HCT116 (cell line): ENCODE measurements around the gene FAM210B. TPM values are rescaled to one million over a fixed set of nuclear protein-coding genes. Genes with fewer than 3 reads are reported as not detected.

Experiments
- ATAC-seq: fragments of 200-7000 bp; cut with Tn5 transposase; 2 replicates; pipeline ENCODE4 v1.9.1; 2020; ENCODE audit warnings: mild to moderate bottlenecking, moderate library complexity
- Bru-seq: library from RNA; stranded (reverse); fragments of 400-500 nt; gene quantifications from one replicate; lab custom pipeline; 2021; lab: Mats Ljungman, UMichigan
- BruChase-seq, 2 experiments: library from RNA; stranded (reverse); fragments of 400-500 nt; gene quantifications; one replicate each; lab custom pipeline; 2021; lab: Mats Ljungman, UMichigan
- BruUV-seq: library from RNA; stranded (reverse); fragments of 400-500 nt; replicated peaks from 2 replicates; lab custom pipeline; 2021; lab: Mats Ljungman, UMichigan
- CTCF ChIA-PET: fragments of 300-600 bp; sonication (Branson Sonifier 250); formaldehyde crosslinking; loops from one replicate; lab custom pipeline; 2021; ENCODE audit warnings: antibody characterized with exemption; lab: Charles Lee
- POLR2A ChIA-PET: fragments of 300-600, 350-600 bp; sonication (Branson Sonifier 250); formaldehyde crosslinking; loops from one replicate; lab custom pipeline; 2021; ENCODE audit warnings: antibody characterized with exemption; lab: Charles Lee
- RAD21 ChIA-PET, 2 experiments: fragments of 300-600 bp; sonication (Branson Sonifier 250); formaldehyde crosslinking; loops; one replicate each; lab custom pipeline; 2023; ENCODE audit warnings: low total read pairs in 2 of 2; ENCODE audit not compliant: uncharacterized antibody in 2 of 2, unreplicated experiment in 2 of 2, low non-redundant PET in 1 of 2; lab: Charles Lee
- DNase-seq: peaks from one replicate; pipeline ENCODE4 v3.0.0-alpha.2; 2010; ENCODE audit warnings: low read depth, low spot score
- H2AFZ ChIP-seq: fragments of 200-600 bp; shearing (Covaris generic), sonication (generic); 2 replicates; pipeline ENCODE4 v1.6.1; 2017; ENCODE audit warnings: low read depth, mixed run types, mixed read lengths, antibody characterized with exemption, low read length; ENCODE audit not compliant: poor library complexity, severe bottlenecking
- H3K27ac ChIP-seq: 2 replicates; pipeline ENCODE4 v1.5.1; 2012; ENCODE audit warnings: low read depth, low read length
- H3K27me3 ChIP-seq: fragments of 200-600 bp; sonication (generic); 2 replicates; pipeline ENCODE4 v1.6.1; 2016; ENCODE audit warnings: mixed run types, low read length, mixed read lengths; ENCODE audit not compliant: insufficient read depth
- H3K36me3 ChIP-seq, 2 experiments: fragments of 200-500 bp in 1 of 2; fragments of 200-600 bp in 1 of 2; sonication (Bioruptor generic) in 1 of 2; sonication (generic) in 1 of 2; 2 replicates each; pipeline versions ENCODE4 v1.5.1 to v1.6.1; 2014 to 2016; ENCODE audit warnings: low read length in 2 of 2, inconsistent platforms in 1 of 2, mixed read lengths in 1 of 2, mixed run types in 1 of 2; ENCODE audit not compliant: insufficient read depth in 2 of 2, control insufficient read depth in 1 of 2
- H3K4me1 ChIP-seq, 2 experiments: fragments of 200-600 bp in 1 of 2; sonication (generic) in 1 of 2; 2 replicates each; pipeline versions ENCODE4 v1.5.1 to v1.6.1; 2012 to 2017; ENCODE audit warnings: low read length in 2 of 2, inconsistent platforms in 1 of 2, mild to moderate bottlenecking in 1 of 2, mixed read lengths in 1 of 2, mixed run types in 1 of 2, moderate library complexity in 1 of 2; ENCODE audit not compliant: insufficient read depth in 2 of 2, control insufficient read depth in 1 of 2
- H3K4me2 ChIP-seq: fragments of 200-600 bp; sonication (generic); 2 replicates; pipeline ENCODE4 v1.6.1; 2017; ENCODE audit warnings: mixed run types, low read length, mixed read lengths
- H3K4me3 ChIP-seq, 2 experiments: fragments of 200-600 bp in 1 of 2; sonication (generic) in 1 of 2; replicated peaks in 1 of 2; 2 replicates each; pipeline ENCODE4 v1.5.1; 2011 to 2016; ENCODE audit warnings: low read length in 2 of 2, control low read depth in 1 of 2, low read depth in 1 of 2, mild to moderate bottlenecking in 1 of 2, mixed read lengths in 1 of 2, mixed run types in 1 of 2
- H3K79me2 ChIP-seq: fragments of 200-600 bp; sonication (generic); 2 replicates; pipeline ENCODE4 v1.6.1; 2017; ENCODE audit warnings: mild to moderate bottlenecking, mixed run types, low read length, moderate library complexity, mixed read lengths; ENCODE audit not compliant: insufficient read depth
- H3K9ac ChIP-seq: fragments of 200-600 bp; sonication (generic); 2 replicates; pipeline ENCODE4 v1.6.1; 2016; ENCODE audit warnings: low read length, mixed read lengths
- H3K9me2 ChIP-seq: fragments of 200-600 bp; sonication (generic), shearing (Covaris generic); 2 replicates; pipeline ENCODE4 v1.6.1; 2017; ENCODE audit warnings: mixed run types, mild to moderate bottlenecking, moderate library complexity; ENCODE audit not compliant: insufficient read depth
- H3K9me3 ChIP-seq, 2 experiments: fragments of 200-500 bp in 1 of 2; fragments of 200-600 bp in 1 of 2; sonication (Bioruptor generic) in 1 of 2; sonication (generic) in 1 of 2; 2 replicates each; pipeline ENCODE4 v1.6.1; 2014 to 2017; ENCODE audit warnings: low read length in 2 of 2, mixed read lengths in 2 of 2, inconsistent platforms in 1 of 2, low read depth in 1 of 2, mild to moderate bottlenecking in 1 of 2, mixed run types in 1 of 2, moderate library complexity in 1 of 2; ENCODE audit not compliant: control insufficient read depth in 1 of 2, insufficient read depth in 1 of 2
- H4K20me1 ChIP-seq: fragments of 200-600 bp; sonication (generic), shearing (Covaris generic); 2 replicates; pipeline ENCODE4 v1.6.1; 2017; ENCODE audit warnings: mixed run types, mild to moderate bottlenecking, moderate library complexity; ENCODE audit not compliant: insufficient read depth
- CEBPB ChIP-seq: IDR thresholded peaks from 2 replicates; pipeline ENCODE4 v1.6.1; 2012; ENCODE audit warnings: low read depth
- EGR1 ChIP-seq: IDR thresholded peaks from 2 replicates; pipeline ENCODE4 v1.6.1; 2012; ENCODE audit warnings: low read depth
- ELF1 ChIP-seq: IDR thresholded peaks from 2 replicates; pipeline ENCODE4 v1.6.1; 2012; ENCODE audit warnings: low read depth, borderline replicate concordance
- EZH2phosphoT487 ChIP-seq: fragments of 200-600 bp; IDR thresholded peaks from 2 replicates; pipeline ENCODE4 v1.6.1; 2018; ENCODE audit warnings: antibody characterized with exemption, borderline replicate concordance
- POLR2AphosphoS5 ChIP-seq: IDR thresholded peaks from 2 replicates; pipeline ENCODE4 v1.6.1; 2011; ENCODE audit warnings: mild to moderate bottlenecking, low read depth, low read length, moderate library complexity
- RAD21 ChIP-seq: IDR thresholded peaks from 2 replicates; pipeline ENCODE4 v1.6.1; 2012; ENCODE audit warnings: low read depth, mild to moderate bottlenecking
- REST ChIP-seq: IDR thresholded peaks from 2 replicates; pipeline ENCODE4 v1.6.1; 2012; ENCODE audit warnings: low read depth
- SP1 ChIP-seq: IDR thresholded peaks from 2 replicates; pipeline ENCODE4 v1.6.1; 2012; ENCODE audit warnings: low read depth
- SRF ChIP-seq: IDR thresholded peaks from 2 replicates; pipeline ENCODE4 v1.6.1; 2012; ENCODE audit warnings: low read depth
- TCF7L2 ChIP-seq: IDR thresholded peaks from 2 replicates; pipeline ENCODE4 v1.7.0; 2011; ENCODE audit warnings: borderline replicate concordance, inconsistent platforms; ENCODE audit not compliant: insufficient read depth, insufficient read length; ENCODE audit errors: extremely low read depth
- YY1 ChIP-seq: IDR thresholded peaks from 2 replicates; pipeline ENCODE4 v1.6.1; 2011; ENCODE audit warnings: low read length, low read depth, moderate library complexity, mild to moderate bottlenecking; ENCODE audit not compliant: insufficient replicate concordance; ENCODE audit errors: extremely low read depth
- ZBTB33 ChIP-seq: IDR thresholded peaks from 2 replicates; pipeline ENCODE4 v1.6.1; 2011; ENCODE audit warnings: mild to moderate bottlenecking, low read length, moderate library complexity; ENCODE audit not compliant: insufficient replicate concordance; ENCODE audit errors: extremely low read depth
- intact Hi-C: fragments of 100-400 bp; cut with micrococcal nuclease; formaldehyde crosslinking; loops from 2 replicates; pipeline ENCODE4 v1.10.0; 2022
- long read RNA-seq: library from polyadenylated mRNA; unstranded; transcript quantifications from one replicate; pipeline ENCODE4 v2.0.0, GENCODE V29; 2021; ENCODE audit not compliant: unreplicated experiment
- polyA plus RNA-seq: library from polyadenylated mRNA; unstranded; fragments of >200 nt; gene quantifications from 2 replicates; pipeline ENCODE4 v1.2.1, GENCODE V29; 2012; ENCODE audit warnings: missing spikeins
- total RNA-seq: library from RNA; stranded (reverse); gene quantifications from one replicate; pipeline ENCODE4 v1.2.1, GENCODE V29; 2021; ENCODE audit not compliant: unreplicated experiment

FAM210B gene
- total RNA-seq: 12.0 TPM
- polyA plus RNA-seq: 3.5 and 6.7 TPM in 2 replicates
- Bru-seq, nascent RNA: percentile 51 among the genes with signal in this experiment
- BruChase-seq, experiment 1, labeled RNA remaining after a 6-hour chase: percentile 77 among the genes with signal in this experiment
- percentile 64 among the genes with signal in this experiment for BruChase-seq, experiment 2, labeled RNA remaining after a 2-hour chase
- long read RNA-seq, transcript FAM210B-201 (3 exons, 3,046 nt): major isoform, 20 of 24 reads
- long read RNA-seq, partial matches to known transcripts: 0 of 24 reads
- long read RNA-seq, other reads (novel, unspliced or antisense): 4 of 24 reads

DNA sequence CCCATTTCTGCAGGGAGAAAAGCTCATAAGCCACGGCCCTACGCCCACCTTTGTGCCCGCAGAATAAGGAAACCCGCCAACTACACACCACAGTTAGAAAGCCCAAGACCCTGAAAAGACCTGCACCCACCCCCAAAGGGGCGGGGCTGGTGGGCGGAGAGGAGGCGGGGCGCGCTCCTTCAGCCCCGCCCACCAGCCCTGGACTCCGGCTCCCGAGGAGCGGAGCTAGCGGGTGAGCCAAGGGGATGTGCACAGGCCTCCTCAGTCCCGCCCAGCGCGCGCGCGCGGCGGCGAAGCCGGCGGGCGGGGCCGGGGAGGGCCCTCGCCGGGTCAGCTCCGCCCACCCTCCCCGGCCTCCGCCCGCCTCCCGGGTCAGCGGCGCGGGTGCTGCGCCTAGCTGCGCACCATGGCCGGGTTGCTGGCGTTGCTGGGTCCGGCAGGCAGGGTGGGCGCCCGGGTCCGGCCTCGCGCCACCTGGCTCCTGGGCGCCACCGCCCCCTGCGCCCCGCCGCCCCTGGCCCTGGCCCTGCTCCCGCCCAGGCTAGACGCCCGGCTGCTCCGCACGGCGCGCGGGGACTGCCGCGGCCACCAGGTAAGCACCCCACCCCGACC, at the start of gene FAM210B:
Gene FAM210B (plus strand): TSS at position 375 of the 612 bp plus-strand sequence. CDS start 32 bp downstream, at position 407.
- Histone ChIP-seq H3K9ac (peak within 1 kb of the TSS; percentile 70), H3K4me1 (peaks cover 7 to 21% of the 10 kb centered on the region in 2 experiments), H3K27me3 (no peaks in the 10 kb centered on the region), H3K4me2 (peak within 1 kb of the TSS; percentile 88), H3K9me2 (no peaks in the 10 kb centered on the region), H3K79me2 (no peaks in the 10 kb centered on the region), H4K20me1 (no peaks in the 10 kb centered on the region), H3K36me3 (no peaks in the 10 kb centered on the region), H3K4me3 (peak within 1 kb of the TSS; percentile 72 to 77), H3K27ac (peak within 1 kb of the TSS; percentile 32; the same call in 1 of the 2 replicates), H2AFZ (peak within 1 kb of the TSS; percentile 88), H3K9me3 (no peaks in the 10 kb centered on the region)
- intact Hi-C loops: no loop called here
- POLR2A ChIA-PET: interaction anchor here (0.8 to 1.4 kb wide), 2 partner anchors 9 to 33 kb away, joined by 4 to 5 read pairs; partner anchors contain the start of genes AURKA and CSTF1
- DNase-seq: peak; percentile 73
- TF ChIP-seq ZBTB33: no peak
- TF ChIP-seq EGR1: peak; percentile 45; the same call in 1 of the 2 replicates
- no peak for TF ChIP-seq REST
- TF ChIP-seq TCF7L2: no peak
- TF ChIP-seq YY1: peak; percentile 50
- TF ChIP-seq RAD21: no peak
- TF ChIP-seq SP1: no peak; the same call in 1 of the 2 replicates
- no peak for TF ChIP-seq EZH2phosphoT487
- no peak for TF ChIP-seq CEBPB
- peak; percentile 66 for TF ChIP-seq POLR2AphosphoS5
- TF ChIP-seq ELF1: no peak
- no peak for TF ChIP-seq SRF
- CTCF ChIA-PET: interaction anchor here (0.8 to 1.2 kb wide), 3 partner anchors 33 to 155 kb away, joined by 3 to 5 read pairs (median 5); partner anchors contain the start of gene AURKA
- BruUV-seq: no TSS peak
- ATAC-seq: peak; percentile 99
- RAD21 ChIA-PET: no interaction called here
